SK-N-SH (cell line): ENCODE results near the gene SEC24D. TPM values are rescaled to one million over a fixed set of nuclear protein-coding genes. Genes with fewer than 3 reads are reported as not detected.

Experiments used
- CTCF ChIA-PET: fragments of 300-600, 350-600 bp; formaldehyde crosslinking; extraction: SDS; loops from one replicate; lab custom pipeline; 2021; lab: Yijun Ruan, JAX
- POLR2A ChIA-PET: fragments of 350-600 bp; sonication (Branson Sonifier 250); formaldehyde crosslinking; extraction: SDS; loops from one replicate; lab custom pipeline; 2020; ENCODE audit warnings: antibody characterized with exemption, inconsistent platforms; lab: Yijun Ruan, JAX
- DNase-seq: peaks from one replicate; pipeline ENCODE4 v3.0.0; 2012
- H2AFZ ChIP-seq: fragments of 200-600 bp; sonication (generic); 2 replicates; pipeline ENCODE4 v1.8.1; 2016; ENCODE audit warnings: antibody characterized with exemption, mild to moderate bottlenecking, low read depth
- H3F3A ChIP-seq: fragments of 200-600 bp; sonication (generic); replicated peaks from 2 replicates; pipeline ENCODE3; 2016; ENCODE audit warnings: antibody characterized with exemption, mild to moderate bottlenecking; ENCODE audit not compliant: insufficient read depth
- H3K27ac ChIP-seq, 2 experiments: fragments of 200-500 bp in 1 of 2; fragments of 200-600 bp in 1 of 2; sonication (Bioruptor generic) in 1 of 2; sonication (generic), shearing (Covaris generic) in 1 of 2; 2 replicates each; pipeline versions ENCODE4 v1.5.1 to v1.6.1; 2014 to 2016; ENCODE audit warnings: low read depth in 2 of 2, inconsistent platforms in 1 of 2, low read length in 1 of 2, mild to moderate bottlenecking in 1 of 2, mixed read lengths in 1 of 2
- H3K27me3 ChIP-seq: fragments of 200-600 bp; sonication (generic), shearing (Covaris generic); 2 replicates; pipeline ENCODE4 v1.6.1; 2016; ENCODE audit warnings: mixed run types; ENCODE audit not compliant: insufficient read depth
- H3K36me3 ChIP-seq, 2 experiments: fragments of 200-500 bp in 1 of 2; fragments of 200-600 bp in 1 of 2; sonication (Bioruptor generic) in 1 of 2; sonication (generic) in 1 of 2; replicated peaks in 1 of 2; 2 replicates each; pipeline versions ENCODE3 to v1.5.1; 2014 to 2016; ENCODE audit warnings: low read length in 1 of 2, mild to moderate bottlenecking in 1 of 2; ENCODE audit not compliant: insufficient read depth in 2 of 2, control insufficient read depth in 1 of 2
- H3K4me1 ChIP-seq, 2 experiments: fragments of 200-500 bp in 1 of 2; fragments of 200-600 bp in 1 of 2; sonication (Bioruptor generic) in 1 of 2; sonication (generic), shearing (Covaris generic) in 1 of 2; 2 replicates each; pipeline versions ENCODE4 v1.5.1 to v1.6.1; 2014 to 2016; ENCODE audit warnings: low read depth in 1 of 2, low read length in 1 of 2, mixed run types in 1 of 2; ENCODE audit not compliant: insufficient read depth in 2 of 2, control insufficient read depth in 1 of 2
- H3K4me2 ChIP-seq: fragments of 200-600 bp; sonication (generic), shearing (Covaris generic); 2 replicates; pipeline ENCODE4 v1.6.1; 2017; ENCODE audit warnings: mixed run types
- H3K4me3 ChIP-seq, 2 experiments: fragments of 200-500 bp in 1 of 2; fragments of 200-600 bp in 1 of 2; sonication (Bioruptor generic) in 1 of 2; sonication (generic), shearing (Covaris generic) in 1 of 2; 2 replicates each; pipeline versions ENCODE4 v1.5.1 to v1.8.1; 2014 to 2016; ENCODE audit warnings: low read depth in 2 of 2, inconsistent platforms in 1 of 2, low read length in 1 of 2, mild to moderate bottlenecking in 1 of 2, mixed read lengths in 1 of 2, moderate library complexity in 1 of 2
- H3K79me2 ChIP-seq: fragments of 200-600 bp; sonication (generic); 2 replicates; pipeline ENCODE4 v1.8.1; 2017; ENCODE audit warnings: mild to moderate bottlenecking; ENCODE audit not compliant: insufficient read depth
- H3K9ac ChIP-seq: fragments of 200-600 bp; sonication (generic); 2 replicates; pipeline ENCODE4 v1.6.1; 2017; ENCODE audit warnings: mixed run types
- H3K9me2 ChIP-seq: fragments of 200-600 bp; sonication (generic); 2 replicates; pipeline ENCODE4 v1.6.1; 2017; ENCODE audit warnings: mixed run types
- H3K9me3 ChIP-seq: fragments of 200-600 bp; sonication (generic); 2 replicates; pipeline ENCODE4 v1.6.1; 2017; ENCODE audit warnings: mixed run types, mild to moderate bottlenecking, moderate library complexity
- H4K20me1 ChIP-seq: fragments of 200-600 bp; sonication (generic); 2 replicates; pipeline ENCODE4 v1.6.1; 2017; ENCODE audit warnings: mild to moderate bottlenecking, mixed run types; ENCODE audit not compliant: insufficient read depth
- EP300 ChIP-seq, 2 experiments: IDR thresholded peaks; 2 replicates each; pipeline versions ENCODE4 v1.4.0 to v1.6.1; 2012; ENCODE audit warnings: borderline replicate concordance in 1 of 2, low read depth in 1 of 2, low read length in 1 of 2
- FOSL2 ChIP-seq: IDR thresholded peaks from 2 replicates; pipeline ENCODE4 v1.4.0; 2012; ENCODE audit warnings: low read depth, mild to moderate bottlenecking, moderate library complexity, borderline replicate concordance
- GATA2 ChIP-seq: sonication (generic); formaldehyde crosslinking; IDR thresholded peaks from 2 replicates; pipeline ENCODE4 v1.5.0; 2020; ENCODE audit warnings: mild to moderate bottlenecking, missing genetic modification reagents
- JUND ChIP-seq: IDR thresholded peaks from 2 replicates; pipeline ENCODE4 v1.4.0; 2012
- NFIC ChIP-seq: IDR thresholded peaks from 2 replicates; pipeline ENCODE4 v1.4.0; 2012; ENCODE audit warnings: borderline replicate concordance
- RCOR1 ChIP-seq: fragments of 150-350 bp; IDR thresholded peaks from 2 replicates; pipeline ENCODE4 v1.6.1; 2017; ENCODE audit warnings: antibody characterized with exemption, low read length
- TAF1 ChIP-seq: IDR thresholded peaks from 2 replicates; pipeline ENCODE4 v1.6.1; 2012; ENCODE audit warnings: low read depth, mild to moderate bottlenecking, low read length, moderate library complexity, borderline replicate concordance
- TCF12 ChIP-seq: IDR thresholded peaks from 2 replicates; pipeline ENCODE4 v1.4.0; 2012
- WGBS: methylation state at CpG from one replicate; pipeline ENCODE4 v1.1.6; 2017; ENCODE audit warnings: low lambda C conversion rate; 5-methylcytosine and 5-hydroxymethylcytosine counted together
- polyA plus RNA-seq, 3 experiments: library from polyadenylated mRNA; depleted of rRNA; stranded (reverse); fragments of >200 nt; gene quantifications; 2 replicates each; pipeline ENCODE4 v1.2.3, GENCODE V29; 2012
- TF ChIP-seq, protein P1 (sequence below): IDR thresholded peaks from 2 replicates; pipeline ENCODE4; 2012
- TF ChIP-seq, protein P2 (sequence below): fragments of 150-350 bp; IDR thresholded peaks from 2 replicates; pipeline ENCODE4 v1.6.1; 2017; ENCODE audit warnings: antibody characterized with exemption, low read length, low read depth, borderline replicate concordance
- TF ChIP-seq, protein P3 (sequence below): IDR thresholded peaks from 2 replicates; pipeline ENCODE4 v1.4.0; 2012; ENCODE audit warnings: low read depth
- TF ChIP-seq, protein P4 (sequence below): fragments of 200-600 bp; sonication (generic); IDR thresholded peaks from 2 replicates; pipeline ENCODE4 v1.6.1; 2017; ENCODE audit warnings: antibody characterized with exemption, mild to moderate bottlenecking, moderate library complexity
- TF ChIP-seq, protein P5 (sequence below): IDR thresholded peaks from 2 replicates; pipeline ENCODE4 v1.4.0; 2012; ENCODE audit warnings: low read depth, borderline replicate concordance

SEC24D gene
- polyA plus RNA-seq, 1 of the 3 experiments (the other 2 are of a cell fraction), result 32.2 TPM

DNA sequence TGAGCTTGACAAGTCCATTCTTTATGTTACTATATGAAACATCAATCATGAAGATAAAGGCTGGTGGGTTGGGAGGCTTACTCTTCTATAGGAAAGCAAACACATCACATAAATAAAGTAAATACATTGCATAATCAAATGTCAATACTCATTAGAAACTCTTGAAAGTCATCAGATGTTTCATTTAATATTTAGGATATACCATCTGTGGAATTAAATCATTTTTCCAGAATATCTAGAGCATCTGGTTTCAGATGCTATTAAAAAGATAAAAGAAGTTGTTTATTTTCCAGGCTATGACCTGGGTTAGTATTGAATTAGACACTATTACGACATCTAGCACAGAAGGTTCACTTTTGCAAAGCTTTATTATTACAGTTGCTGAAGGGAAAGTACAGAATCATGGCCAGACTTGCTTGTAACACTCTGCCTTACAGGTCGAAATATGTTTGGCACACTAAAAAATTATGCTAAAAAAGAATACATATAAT, 78.1 kb downstream of the SEC24D start:
- POLR2A ChIA-PET, result no interaction called here
- DNase-seq, result no peak
- Histone ChIP-seq H3K4me1 (peaks cover 61 to 64% of the 10 kb centered on the region in 2 experiments; a peak in 3 of 4 replicates), H3F3A (peaks cover 28% of the 10 kb centered on the region), H3K27ac (peak overlapping the region; percentile 69 to 99), H3K36me3 (peaks cover 36 to 67% of the 10 kb centered on the region in 2 experiments), H3K9me2 (no peaks in the 10 kb centered on the region), H3K27me3 (no peaks in the 10 kb centered on the region), H3K4me2 (peak overlapping the region; percentile 23; the same call in 1 of the 2 replicates), H4K20me1 (peaks cover 5% of the 10 kb centered on the region; the same call in 1 of the 2 replicates), H3K9ac (no peak overlapping the region), H3K4me3 (no peak overlapping the region), H2AFZ (no peak overlapping the region), H3K9me3 (no peaks in the 10 kb centered on the region), H3K79me2 (peaks cover 73% of the 10 kb centered on the region)
- CTCF ChIA-PET, result interaction anchor here (1.0 to 2.2 kb wide), 4 partner anchors 13 to 285 kb away, joined by 3 to 9 read pairs (median 6); partner anchors contain the start of gene SYNPO2
- no peak for TF ChIP-seq FOSL2
- peak; percentile 70 for TF ChIP-seq GATA2 (CRISPR knock-in tag)
- TF ChIP-seq RCOR1, result 0 out of 2 replicates have a peak, but pooled peaks have one; percentile 6
- TF ChIP-seq EP300 (IDR thresholded peaks at IDR 0.05; ENCODE audit: borderline replicate concordance in 1 of 2, low read depth in 1 of 2, low read length in 1 of 2), result peak in 1 of 2 experiments; percentile 48; a peak in 1 of 4 replicates
- no peak for TF ChIP-seq JUND
- WGBS, result 40% methylated on average over 2 of the region's 2 CpGs

DNA sequence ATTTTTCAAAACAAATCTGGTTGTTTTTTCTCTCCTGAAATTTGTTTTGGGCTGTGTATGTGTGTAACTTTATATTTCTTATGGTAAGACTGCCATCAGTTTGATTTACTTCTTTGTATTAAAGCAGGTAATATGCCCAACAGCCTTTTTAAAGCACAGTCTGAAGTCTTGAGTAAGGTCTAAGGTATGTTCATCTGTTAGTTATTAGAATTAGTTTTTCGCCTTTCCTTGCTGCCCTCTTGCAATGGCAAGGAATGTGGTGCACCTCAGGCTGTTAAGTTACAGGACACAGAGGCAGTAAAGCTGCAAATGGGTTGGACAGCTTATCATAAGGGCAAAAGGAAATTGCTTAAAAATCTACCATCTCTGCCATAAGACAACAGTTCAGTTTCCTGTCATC, 79.0 kb downstream of the SEC24D start:
- ChIA-PET CTCF (interaction anchor here (0.6 to 2.2 kb wide), 7 partner anchors 10 to 133 kb away, joined by 3 to 9 read pairs (median 5); partner anchors contain the start of gene SYNPO2), POLR2A (no interaction called here)
- peaks cover 5% of the 10 kb centered on the region; the same call in 1 of the 2 replicates for H4K20me1 ChIP-seq
- H3F3A ChIP-seq, result peaks cover 32% of the 10 kb centered on the region
- TF ChIP-seq NFIC (no peak), TAF1 (no peak), TCF12 (peak; percentile 74), FOSL2 (no peak), RCOR1 (no peak)
- TF ChIP-seq, protein P1, sequence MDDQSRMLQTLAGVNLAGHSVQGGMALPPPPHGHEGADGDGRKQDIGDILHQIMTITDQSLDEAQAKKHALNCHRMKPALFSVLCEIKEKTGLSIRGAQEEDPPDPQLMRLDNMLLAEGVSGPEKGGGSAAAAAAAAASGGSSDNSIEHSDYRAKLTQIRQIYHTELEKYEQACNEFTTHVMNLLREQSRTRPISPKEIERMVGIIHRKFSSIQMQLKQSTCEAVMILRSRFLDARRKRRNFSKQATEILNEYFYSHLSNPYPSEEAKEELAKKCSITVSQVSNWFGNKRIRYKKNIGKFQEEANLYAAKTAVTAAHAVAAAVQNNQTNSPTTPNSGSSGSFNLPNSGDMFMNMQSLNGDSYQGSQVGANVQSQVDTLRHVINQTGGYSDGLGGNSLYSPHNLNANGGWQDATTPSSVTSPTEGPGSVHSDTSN, result peak; percentile 33; the same call in 1 of the 2 replicates
- TF ChIP-seq, protein P2, sequence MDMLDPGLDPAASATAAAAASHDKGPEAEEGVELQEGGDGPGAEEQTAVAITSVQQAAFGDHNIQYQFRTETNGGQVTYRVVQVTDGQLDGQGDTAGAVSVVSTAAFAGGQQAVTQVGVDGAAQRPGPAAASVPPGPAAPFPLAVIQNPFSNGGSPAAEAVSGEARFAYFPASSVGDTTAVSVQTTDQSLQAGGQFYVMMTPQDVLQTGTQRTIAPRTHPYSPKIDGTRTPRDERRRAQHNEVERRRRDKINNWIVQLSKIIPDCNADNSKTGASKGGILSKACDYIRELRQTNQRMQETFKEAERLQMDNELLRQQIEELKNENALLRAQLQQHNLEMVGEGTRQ, result no peak
- TF ChIP-seq, protein P3, sequence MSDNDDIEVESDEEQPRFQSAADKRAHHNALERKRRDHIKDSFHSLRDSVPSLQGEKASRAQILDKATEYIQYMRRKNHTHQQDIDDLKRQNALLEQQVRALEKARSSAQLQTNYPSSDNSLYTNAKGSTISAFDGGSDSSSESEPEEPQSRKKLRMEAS, result no peak
- TF ChIP-seq, protein P4, sequence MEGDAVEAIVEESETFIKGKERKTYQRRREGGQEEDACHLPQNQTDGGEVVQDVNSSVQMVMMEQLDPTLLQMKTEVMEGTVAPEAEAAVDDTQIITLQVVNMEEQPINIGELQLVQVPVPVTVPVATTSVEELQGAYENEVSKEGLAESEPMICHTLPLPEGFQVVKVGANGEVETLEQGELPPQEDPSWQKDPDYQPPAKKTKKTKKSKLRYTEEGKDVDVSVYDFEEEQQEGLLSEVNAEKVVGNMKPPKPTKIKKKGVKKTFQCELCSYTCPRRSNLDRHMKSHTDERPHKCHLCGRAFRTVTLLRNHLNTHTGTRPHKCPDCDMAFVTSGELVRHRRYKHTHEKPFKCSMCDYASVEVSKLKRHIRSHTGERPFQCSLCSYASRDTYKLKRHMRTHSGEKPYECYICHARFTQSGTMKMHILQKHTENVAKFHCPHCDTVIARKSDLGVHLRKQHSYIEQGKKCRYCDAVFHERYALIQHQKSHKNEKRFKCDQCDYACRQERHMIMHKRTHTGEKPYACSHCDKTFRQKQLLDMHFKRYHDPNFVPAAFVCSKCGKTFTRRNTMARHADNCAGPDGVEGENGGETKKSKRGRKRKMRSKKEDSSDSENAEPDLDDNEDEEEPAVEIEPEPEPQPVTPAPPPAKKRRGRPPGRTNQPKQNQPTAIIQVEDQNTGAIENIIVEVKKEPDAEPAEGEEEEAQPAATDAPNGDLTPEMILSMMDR, result no peak
- TF ChIP-seq, protein P5, sequence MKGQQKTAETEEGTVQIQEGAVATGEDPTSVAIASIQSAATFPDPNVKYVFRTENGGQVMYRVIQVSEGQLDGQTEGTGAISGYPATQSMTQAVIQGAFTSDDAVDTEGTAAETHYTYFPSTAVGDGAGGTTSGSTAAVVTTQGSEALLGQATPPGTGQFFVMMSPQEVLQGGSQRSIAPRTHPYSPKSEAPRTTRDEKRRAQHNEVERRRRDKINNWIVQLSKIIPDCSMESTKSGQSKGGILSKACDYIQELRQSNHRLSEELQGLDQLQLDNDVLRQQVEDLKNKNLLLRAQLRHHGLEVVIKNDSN, result no peak
- peak overlapping the region; percentile 69 to 99; a peak in 3 of 4 replicates for H3K27ac ChIP-seq
- H3K4me2 ChIP-seq, result no peak overlapping the region
- no peak overlapping the region for H2AFZ ChIP-seq
- peaks cover 56 to 57% of the 10 kb centered on the region in 2 experiments; a peak in 3 of 4 replicates for H3K4me1 ChIP-seq
- no peaks in the 10 kb centered on the region for H3K27me3 ChIP-seq
- H3K79me2 ChIP-seq, result peaks cover 68% of the 10 kb centered on the region
- no peak overlapping the region for H3K9ac ChIP-seq
- H3K36me3 ChIP-seq, result peaks cover 44 to 75% of the 10 kb centered on the region in 2 experiments
- H3K9me2 ChIP-seq, result no peaks in the 10 kb centered on the region
- no peak for DNase-seq
- H3K9me3 ChIP-seq, result no peaks in the 10 kb centered on the region
- 58% methylated on average over 1 of the region's 1 CpG for WGBS
- H3K4me3 ChIP-seq, result no peak overlapping the region
